HPDE6-E6E7 (cell line): ENCODE results near the gene FBH1.
"Not testable (repeated sequence)": the region's sequence is repeated elsewhere in the genome, so short reads cannot be mapped to it uniquely, and the experiment has no call there.

Source experiments
- DNase-seq: peaks from one replicate; pipeline ENCODE4 v3.0.0; 2011; ENCODE audit warnings: missing footprints; ENCODE audit errors: extremely low spot score

The FBH1 gene

DNA sequence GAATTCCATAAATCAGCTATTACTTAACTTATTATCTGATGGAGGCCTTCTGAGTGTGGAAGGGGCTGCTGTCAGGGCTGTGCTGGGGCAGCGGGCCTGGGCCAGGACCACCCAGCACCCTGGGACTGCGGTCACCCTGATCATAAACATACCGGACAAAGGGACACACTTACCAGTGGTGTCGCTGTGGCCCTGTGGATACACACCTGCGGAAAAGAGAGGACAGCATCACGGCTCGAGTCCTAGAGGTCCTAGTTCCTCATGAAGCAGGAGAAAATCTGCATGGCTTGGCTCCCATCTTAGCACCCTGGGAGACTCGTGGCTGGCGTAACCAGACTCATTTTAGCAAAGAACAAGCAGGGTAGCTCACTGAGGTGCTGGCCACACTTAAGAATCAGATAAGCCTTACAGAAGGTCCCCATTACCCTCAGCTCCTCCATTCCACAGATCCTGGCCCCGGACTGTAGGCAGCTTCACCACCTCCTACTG, 69.6 kb downstream of the FBH1 start:
- no peak for DNase-seq

GRCh38 chr10:5960070-5960972, 70.3 kb downstream of the FBH1 start:
- no peak for DNase-seq

DNA sequence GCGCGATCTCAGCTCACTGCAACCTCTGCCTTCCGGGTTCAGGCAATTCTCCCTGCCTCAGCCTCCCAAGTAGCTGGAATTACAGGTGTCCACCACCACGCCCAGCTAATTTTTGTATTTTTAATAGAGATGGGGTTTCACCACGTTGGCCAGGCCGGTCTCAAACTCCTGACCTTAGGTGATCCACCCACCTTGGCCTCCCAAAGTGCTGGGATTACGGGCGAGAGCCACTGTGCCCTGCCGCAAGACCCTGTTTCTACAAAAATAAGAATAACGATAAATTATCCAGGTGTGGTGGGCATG, 70.9 kb downstream of the FBH1 start:
- not testable (repeated sequence) for DNase-seq

GRCh38 chr10:5961405-5962100, 71.5 kb downstream of the FBH1 start:
- no peak for DNase-seq

DNA sequence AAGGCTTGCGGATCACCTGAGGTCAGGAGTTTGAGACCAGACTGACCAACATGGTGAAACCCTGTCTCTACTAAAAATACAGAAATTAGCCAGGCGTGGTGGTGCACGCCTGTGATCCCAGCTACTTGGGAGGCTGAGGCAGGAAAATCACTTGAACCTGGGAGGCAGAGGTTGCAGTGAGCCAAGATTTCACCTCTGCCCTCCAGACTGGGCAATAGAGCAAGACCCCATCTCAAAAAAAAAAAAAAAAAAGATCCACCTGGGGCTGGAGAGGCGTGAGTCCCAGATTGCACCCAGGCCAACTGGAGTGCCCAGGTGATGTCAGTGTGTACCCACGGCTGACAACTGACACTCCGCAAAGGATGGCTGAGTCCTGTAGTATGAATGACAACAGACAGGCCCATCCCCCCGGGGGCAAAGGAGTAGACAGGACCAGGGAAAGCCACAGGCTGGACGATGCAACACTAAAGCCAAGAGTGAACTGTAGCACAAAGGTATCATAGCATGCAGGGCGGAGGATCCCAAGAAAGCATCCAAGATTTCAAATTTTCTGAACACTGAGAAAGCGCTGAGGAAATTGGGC, 72.4 kb downstream of the FBH1 start:
- not testable (repeated sequence) for DNase-seq

- DNase-seq: no peak
Observed at GRCh38 chr10:5963071-5963470, 73.0 kb downstream of the FBH1 start.

DNA sequence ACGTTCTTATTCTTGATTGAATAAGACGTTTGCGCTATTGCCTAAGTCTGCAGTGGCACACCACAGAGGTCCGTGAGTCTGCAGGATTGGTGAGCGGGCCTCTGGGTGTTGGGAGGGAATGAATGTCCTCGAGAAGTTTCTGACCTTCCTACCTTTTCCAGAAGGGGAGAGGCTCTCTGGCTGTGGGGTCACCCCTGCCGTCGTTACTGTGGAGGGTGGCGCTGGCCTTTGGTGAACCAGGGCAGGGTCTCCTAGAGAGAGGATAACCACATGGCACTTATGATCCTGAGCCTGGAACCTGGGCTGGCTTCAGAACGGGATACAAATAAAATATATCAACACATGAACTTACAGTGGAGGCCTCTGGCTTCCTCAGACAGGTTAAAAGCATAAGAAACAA, 73.5 kb downstream of the FBH1 start:
- no peak for DNase-seq

DNA sequence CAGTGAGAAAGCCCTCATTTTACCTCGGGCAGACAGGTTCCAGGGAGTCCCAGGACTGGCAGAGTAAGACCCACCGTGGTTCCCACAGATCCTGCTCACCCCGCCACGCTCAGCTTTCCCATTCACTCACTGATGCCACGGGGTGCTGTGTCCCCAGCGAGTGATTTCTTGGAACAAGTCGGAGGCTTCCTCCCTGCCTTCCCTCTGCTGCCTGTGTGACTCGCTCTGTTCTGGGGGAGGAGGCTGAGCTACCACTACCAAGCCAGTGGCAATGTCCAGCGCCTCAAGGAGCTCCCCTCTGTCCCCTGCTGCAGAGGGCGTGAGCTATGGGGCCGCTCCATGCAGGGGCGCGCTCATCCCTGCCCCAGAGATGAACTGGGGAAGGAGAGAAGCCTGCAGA, 74.7 kb downstream of the FBH1 start:
- DNase-seq: no peak

- no peak for DNase-seq
Observed at GRCh38 chr10:5965266-5965665, 75.2 kb downstream of the FBH1 start.

DNA sequence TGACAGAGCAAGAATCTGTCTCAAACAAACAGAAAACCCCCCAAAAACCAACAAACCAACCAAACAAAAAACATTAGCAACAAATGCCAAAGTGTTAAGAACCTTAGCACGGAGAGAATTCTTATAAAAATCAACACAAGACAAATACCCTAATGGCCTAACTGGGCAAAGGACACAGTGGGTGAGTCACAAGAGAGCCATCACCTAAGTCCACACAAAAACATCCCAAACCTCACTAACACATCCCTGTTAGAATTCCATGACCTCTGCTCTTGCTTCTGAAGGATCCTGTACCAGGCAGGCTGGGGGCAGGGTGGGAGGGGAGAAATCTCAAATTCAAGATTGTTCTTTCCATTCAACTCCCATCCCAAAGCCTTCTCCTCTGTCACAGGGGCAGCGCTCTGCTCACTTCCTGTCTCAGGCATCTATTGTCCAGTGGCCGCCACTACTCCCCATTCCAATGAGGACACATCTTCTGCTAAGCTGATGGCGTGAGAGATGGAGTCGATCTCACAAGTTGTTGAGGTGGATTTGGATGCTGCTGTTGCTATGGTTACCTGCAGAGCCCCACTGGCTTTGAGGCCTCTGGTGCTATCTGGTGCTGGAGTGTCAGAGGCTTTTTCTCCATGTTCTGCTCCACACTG, 78.1 kb downstream of the FBH1 start:
- DNase-seq: no peak

DNA sequence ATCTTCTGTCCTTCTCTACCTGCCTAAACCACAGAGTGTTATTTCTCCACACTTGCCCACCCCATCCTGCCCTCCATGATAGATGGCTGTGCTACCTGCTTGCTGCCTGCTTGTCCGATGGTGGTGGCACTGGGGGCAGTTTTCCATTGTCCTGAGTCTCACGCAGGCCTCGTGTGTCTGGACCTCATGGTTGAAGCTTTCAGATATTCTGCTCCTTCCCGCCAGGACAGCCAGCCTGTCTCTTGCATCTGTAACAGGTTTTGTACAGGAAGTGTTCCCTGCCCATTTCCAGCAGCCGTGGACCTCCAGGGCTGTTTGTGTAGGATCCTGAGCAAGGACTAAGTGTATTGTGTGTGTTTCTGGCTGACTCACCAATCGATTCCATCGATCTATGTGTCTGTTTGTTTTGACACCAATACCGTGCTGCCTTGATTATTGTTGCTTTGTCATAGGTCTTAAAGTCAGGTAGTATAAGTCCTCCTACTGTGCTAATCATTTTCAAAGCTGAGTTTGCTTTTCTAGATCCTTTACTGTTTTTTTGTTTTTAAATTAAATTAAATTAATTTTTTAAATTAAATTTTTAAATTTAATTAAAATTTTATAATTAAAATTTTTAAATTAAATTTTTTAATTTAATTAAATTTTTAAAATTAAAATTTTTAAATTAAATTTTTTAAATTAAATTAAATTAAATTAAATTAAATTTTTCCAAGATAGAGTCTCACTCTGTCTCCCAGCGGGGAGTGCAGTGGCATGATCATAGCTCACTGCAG, 78.8 kb downstream of the FBH1 start:
- DNase-seq: no peak

- DNase-seq: no peak
Observed at GRCh38 chr10:5970066-5970465, 80.0 kb downstream of the FBH1 start.

DNA sequence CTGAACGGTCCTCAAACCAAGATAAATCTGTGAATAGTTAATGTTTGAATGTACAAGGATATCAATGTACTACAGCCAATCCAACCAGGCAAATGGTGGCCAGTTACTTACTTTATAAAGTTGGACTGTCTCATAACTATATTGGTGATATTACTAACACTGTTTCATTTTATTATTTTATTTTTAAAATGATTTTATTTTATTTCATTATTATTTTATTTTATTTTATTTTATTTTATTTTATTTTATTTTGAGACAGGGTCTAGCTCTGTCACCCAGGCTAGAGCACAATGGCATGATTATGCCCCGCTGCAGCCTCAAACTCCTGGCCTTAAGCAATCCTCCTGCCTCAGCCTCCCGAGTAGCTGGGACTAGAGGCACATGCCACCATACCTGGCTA, 80.5 kb downstream of the FBH1 start:
- DNase-seq: no peak

GRCh38 chr10:5971315-5971832, 81.3 kb downstream of the FBH1 start:
- peak; percentile 35 for DNase-seq

- DNase-seq: no peak
Observed at GRCh38 chr10:5971886-5972285, 81.8 kb downstream of the FBH1 start.

GRCh38 chr10:5973069-5973468, 83.0 kb downstream of the FBH1 start:
- no peak for DNase-seq

GRCh38 chr10:5975641-5976473, 85.8 kb downstream of the FBH1 start:
- no peak for DNase-seq

- DNase-seq: no peak
Observed at GRCh38 chr10:5976512-5977470, 86.7 kb downstream of the FBH1 start.
